Tibial artery (tissue), 4 donors: ENCODE measurements around the gene SLC45A2.

Source experiments
- DNase-seq, 2 donors: peaks; one replicate each; pipeline ENCODE4 v3.0.0-alpha.2; 2019
- H3K27ac ChIP-seq, 2 donors: fragments of 200-600 bp; sonication (generic) in 1 of 2; 1 replicate in 1 of 2; 2 replicates in 1 of 2; pipeline ENCODE4 v1.5.1; 2018 to 2019; ENCODE audit warnings: mild to moderate bottlenecking in 1 of 2
- H3K27me3 ChIP-seq, 2 donors: fragments of 200-600 bp; sonication (generic) in 1 of 2; one replicate each; pipeline versions ENCODE4 v1.5.1 to v1.6.0; 2016 to 2019
- H3K36me3 ChIP-seq, 3 donors: fragments of 200-600 bp; sonication (generic) in 2 of 3; one replicate each; pipeline ENCODE4 v1.5.1; 2016 to 2019; ENCODE audit warnings: mild to moderate bottlenecking in 2 of 3
- H3K4me1 ChIP-seq, 4 donors: fragments of 200-600 bp; sonication (generic) in 2 of 4; 1 replicate in 3 of 4; 2 replicates in 1 of 4; pipeline ENCODE4 v1.5.1; 2016 to 2019
- H3K4me3 ChIP-seq, 2 donors: fragments of 200-600 bp; sonication (generic) in 1 of 2; 1 replicate in 1 of 2; 2 replicates in 1 of 2; pipeline ENCODE4 v1.5.1; 2018 to 2019; ENCODE audit warnings: mild to moderate bottlenecking in 2 of 2
- H3K9me3 ChIP-seq, 3 donors: fragments of 200-600 bp; sonication (generic) in 1 of 3; one replicate each; pipeline ENCODE4 v1.5.1; 2016 to 2019
- CTCF ChIP-seq, 2 experiments: fragments of 200-600 bp in 1 of 2; fragments of 450-650 bp in 1 of 2; IDR thresholded peaks; one replicate each; pipeline ENCODE4 v1.5.1; 2017 to 2019; ENCODE audit warnings: antibody characterized with exemption in 2 of 2, mild to moderate bottlenecking in 1 of 2, moderate library complexity in 1 of 2
- intact Hi-C: fragments of 100-400 bp; cut with DNase I; formaldehyde crosslinking; loops from one replicate; pipeline ENCODE4 v1.15.0; 2023; ENCODE audit warnings: low total_unique reads

SLC45A2 gene

GRCh38 chr5:33937707-33938506, 46.6 kb downstream of the SLC45A2 start:
- no peak for TF ChIP-seq CTCF (IDR thresholded peaks at IDR 0.05)
- intact Hi-C loops: loop anchor here (10.0 kb wide), 1 partner anchor 503 kb away; no protein-coding TSS in a partner anchor
- Histone ChIP-seq H3K4me3 (no peak overlapping the region), H3K4me1 (peaks cover 0 to 21% (median 19%) of the 10 kb centered on the region in 4 donors), H3K27ac (no peak overlapping the region), H3K27me3 (peaks cover 0 to 62% of the 10 kb centered on the region in 2 donors), H3K36me3 (no peaks in the 10 kb centered on the region), H3K9me3 (no peaks in the 10 kb centered on the region)
- no peak for DNase-seq

- H3K27ac ChIP-seq: no peak overlapping the region
- no peak for DNase-seq
- H3K36me3 ChIP-seq: no peaks in the 10 kb centered on the region
- intact Hi-C loops: loop anchor here (10.0 kb wide), 1 partner anchor 502 kb away; no protein-coding TSS in a partner anchor
- peaks cover 0 to 21% (median 19%) of the 10 kb centered on the region in 4 donors for H3K4me1 ChIP-seq
- no peaks in the 10 kb centered on the region for H3K9me3 ChIP-seq
- peak overlapping the region; percentile 28 to 45 for H3K4me3 ChIP-seq
- no peak for TF ChIP-seq CTCF (IDR thresholded peaks at IDR 0.05)
- peaks cover 0 to 55% of the 10 kb centered on the region in 2 donors for H3K27me3 ChIP-seq
Observed at GRCh38 chr5:33937017-33937706, 47.3 kb downstream of the SLC45A2 start.

GRCh38 chr5:33936381-33937016, 48.0 kb downstream of the SLC45A2 start, which contains the start of gene RXFP3:
Gene RXFP3, plus strand, starts transcription at chr5:33936386. Its CDS starts 355 bp downstream, at chr5:33936741.
- intact Hi-C loops: loop anchor here (10.0 kb wide), 1 partner anchor 502 kb away; no protein-coding TSS in a partner anchor
- Histone ChIP-seq H3K27me3 (peaks cover 0 to 48% of the 10 kb centered on the region in 2 donors), H3K9me3 (no peaks in the 10 kb centered on the region), H3K36me3 (no peaks in the 10 kb centered on the region), H3K4me1 (peaks cover 0 to 21% (median 19%) of the 10 kb centered on the region in 4 donors), H3K4me3 (peak within 1 kb of the TSS; percentile 28 to 45), H3K27ac (no peak within 1 kb of the TSS)
- no peak for TF ChIP-seq CTCF (IDR thresholded peaks at IDR 0.05)
- DNase-seq: no peak

GRCh38 chr5:33936004-33936380, 48.5 kb downstream of the SLC45A2 start:
- H3K36me3 ChIP-seq: no peaks in the 10 kb centered on the region
- intact Hi-C loops: loop anchor here (10.0 kb wide), 1 partner anchor 501 kb away; no protein-coding TSS in a partner anchor
- H3K4me1 ChIP-seq: peaks cover 0 to 21% (median 19%) of the 10 kb centered on the region in 4 donors
- no peaks in the 10 kb centered on the region for H3K9me3 ChIP-seq
- no peak overlapping the region for H3K27ac ChIP-seq
- DNase-seq: peak; percentile 28 to 69
- peaks cover 0 to 43% of the 10 kb centered on the region in 2 donors for H3K27me3 ChIP-seq
- H3K4me3 ChIP-seq: peak overlapping the region; percentile 28 to 45
- peak; percentile 26 to 35 for TF ChIP-seq CTCF (IDR thresholded peaks at IDR 0.05)

- TF ChIP-seq CTCF (IDR thresholded peaks at IDR 0.05): no peak
- H3K4me3 ChIP-seq: no peak overlapping the region
- DNase-seq: no peak
- no peaks in the 10 kb centered on the region for H3K9me3 ChIP-seq
- peaks cover 0 to 21% (median 19%) of the 10 kb centered on the region in 4 donors for H3K4me1 ChIP-seq
- intact Hi-C loops: loop anchor here (10.0 kb wide), 1 partner anchor 499 kb away; no protein-coding TSS in a partner anchor
- H3K27me3 ChIP-seq: peaks cover 0 to 32% of the 10 kb centered on the region in 2 donors
- H3K27ac ChIP-seq: no peak overlapping the region
- no peaks in the 10 kb centered on the region for H3K36me3 ChIP-seq
Observed at GRCh38 chr5:33934176-33934575, 50.3 kb downstream of the SLC45A2 start.
